OCI-LY7 (cell line): ENCODE results near the gene HTT. TPM values are rescaled to one million over a fixed set of nuclear protein-coding genes. Genes with fewer than 3 reads are reported as not detected.

ENCODE experiments used
- BruUV-seq: library from RNA; stranded (reverse); fragments of 400-500 nt; replicated peaks from 2 replicates; lab custom pipeline; 2021; lab: Mats Ljungman, UMichigan
- CTCF ChIA-PET: fragments of 300-600 bp; sonication (Branson Sonifier 250); formaldehyde crosslinking; loops from one replicate; lab custom pipeline; 2022; ENCODE audit warnings: antibody characterized with exemption; ENCODE audit not compliant: unreplicated experiment; lab: Charles Lee
- POLR2A ChIA-PET: fragments of 300-600 bp; sonication (Branson Sonifier 250); formaldehyde crosslinking; loops from one replicate; lab custom pipeline; 2022; ENCODE audit warnings: antibody characterized with exemption; lab: Charles Lee
- DNase-seq: peaks from one replicate; pipeline ENCODE4 v3.0.0-alpha.2; 2015; ENCODE audit warnings: low spot score
- H2AFZ ChIP-seq: fragments of 200-600 bp; sonication (generic), shearing (Covaris generic); 2 replicates; pipeline ENCODE4 v1.6.1; 2014; ENCODE audit warnings: mild to moderate bottlenecking, antibody characterized with exemption, low read length, moderate library complexity
- H3K27ac ChIP-seq: fragments of 200-600 bp; sonication (generic); 2 replicates; pipeline ENCODE4 v1.5.1; 2014; ENCODE audit warnings: mixed run types, low read depth, mild to moderate bottlenecking, moderate library complexity, low read length, inconsistent platforms; ENCODE audit not compliant: poor library complexity, severe bottlenecking
- H3K36me3 ChIP-seq: fragments of 200-600 bp; sonication (generic); 2 replicates; pipeline ENCODE4 v1.6.1; 2014; ENCODE audit warnings: mild to moderate bottlenecking, antibody characterized with exemption, low read length, moderate library complexity, mixed read lengths; ENCODE audit not compliant: insufficient read depth
- H3K4me1 ChIP-seq: fragments of 200-600 bp; sonication (generic); 2 replicates; pipeline ENCODE4 v1.5.1; 2014; ENCODE audit warnings: mild to moderate bottlenecking, low read length; ENCODE audit not compliant: insufficient read depth, poor library complexity, severe bottlenecking
- H3K4me2 ChIP-seq: fragments of 200-600 bp; sonication (generic); 2 replicates; pipeline ENCODE4 v1.6.1; 2014; ENCODE audit warnings: mild to moderate bottlenecking, low read length
- H3K4me3 ChIP-seq: fragments of 200-600 bp; sonication (generic); 2 replicates; pipeline ENCODE4 v1.5.1; 2014; ENCODE audit warnings: mild to moderate bottlenecking, low read depth, low read length; ENCODE audit not compliant: poor library complexity, severe bottlenecking
- H3K79me2 ChIP-seq: fragments of 200-600 bp; sonication (generic); 2 replicates; pipeline ENCODE4 v1.6.1; 2016; ENCODE audit warnings: low read depth, mild to moderate bottlenecking, low read length, moderate library complexity, mixed read lengths; ENCODE audit not compliant: insufficient read depth
- H3K9me2 ChIP-seq: fragments of 200-600 bp; sonication (generic); 2 replicates; pipeline ENCODE4 v1.6.1; 2016; ENCODE audit warnings: mild to moderate bottlenecking, low read length, mixed read lengths; ENCODE audit not compliant: insufficient read depth
- H3K9me3 ChIP-seq: fragments of 200-600 bp; sonication (generic); 2 replicates; pipeline ENCODE4 v1.6.1; 2014; ENCODE audit warnings: mild to moderate bottlenecking, mixed run types, low read length, mixed read lengths
- H4K20me1 ChIP-seq: fragments of 200-600 bp; sonication (generic); 2 replicates; pipeline ENCODE4 v1.6.1; 2014; ENCODE audit warnings: mild to moderate bottlenecking, antibody characterized with exemption, low read length, moderate library complexity, mixed read lengths; ENCODE audit not compliant: insufficient read depth
- CTCF ChIP-seq: fragments of 200-600 bp; sonication (generic); conservative IDR thresholded peaks from 2 replicates; pipeline ENCODE4 v1.5.1; 2014; ENCODE audit warnings: mild to moderate bottlenecking, antibody characterized with exemption, low read length, moderate library complexity, mixed read lengths
- EZH2phosphoT487 ChIP-seq: fragments of 200-600 bp; sonication (generic); IDR thresholded peaks from 2 replicates; pipeline ENCODE4 v1.6.1; 2018; ENCODE audit warnings: low read depth, borderline replicate concordance, mild to moderate bottlenecking, mixed run types, antibody characterized with exemption, low read length, moderate library complexity, mixed read lengths
- intact Hi-C: fragments of 100-400 bp; cut with micrococcal nuclease; formaldehyde crosslinking; loops from one replicate; pipeline ENCODE4 v1.10.0; 2022; ENCODE audit not compliant: unreplicated experiment
- total RNA-seq, 2 experiments: library from RNA; depleted of rRNA in 1 of 2; stranded (reverse); fragments of >200 nt in 1 of 2; shearing (Covaris generic) in 1 of 2; gene quantifications; 2 replicates each; pipeline ENCODE4 v1.2.3, GENCODE V29; 2014 to 2022

Gene HTT
- total RNA-seq, 2 experiments from 2014 or later = 36.4 to 91.3 TPM

GRCh38 chr4:3119464-3119863 lies 45.0 kb downstream of the HTT start:
- no peak overlapping the region for H3K4me3 ChIP-seq
- H3K79me2 ChIP-seq = no peaks in the 10 kb centered on the region
- intact Hi-C loops = no loop called here
- ChIA-PET POLR2A (no interaction called here), CTCF (no interaction called here)
- no peaks in the 10 kb centered on the region for H3K9me2 ChIP-seq
- BruUV-seq = no TSS peak
- no peak overlapping the region for H2AFZ ChIP-seq
- H3K4me1 ChIP-seq = no peaks in the 10 kb centered on the region
- no peak overlapping the region for H3K4me2 ChIP-seq
- DNase-seq = no peak
- no peaks in the 10 kb centered on the region for H3K9me3 ChIP-seq
- no peak overlapping the region for H3K27ac ChIP-seq
- TF ChIP-seq EZH2phosphoT487 = no peak
- no peak for TF ChIP-seq CTCF
- no peaks in the 10 kb centered on the region for H4K20me1 ChIP-seq
- peaks cover 94% of the 10 kb centered on the region for H3K36me3 ChIP-seq

GRCh38 chr4:3121110-3121509 lies 46.6 kb downstream of the HTT start:
- no peak overlapping the region for H2AFZ ChIP-seq
- ChIA-PET CTCF (interaction anchor here (0.6 kb wide), 1 partner anchor 15 kb away, joined by 3 read pairs; no protein-coding TSS in a partner anchor), POLR2A (no interaction called here)
- no peak overlapping the region for H3K27ac ChIP-seq
- no peak for DNase-seq
- H3K9me2 ChIP-seq = no peaks in the 10 kb centered on the region
- H3K9me3 ChIP-seq = no peaks in the 10 kb centered on the region
- intact Hi-C loops = no loop called here
- no peaks in the 10 kb centered on the region for H3K79me2 ChIP-seq
- no peak overlapping the region for H3K4me2 ChIP-seq
- no peak for TF ChIP-seq CTCF
- no peak for TF ChIP-seq EZH2phosphoT487
- no peaks in the 10 kb centered on the region for H4K20me1 ChIP-seq
- no peaks in the 10 kb centered on the region for H3K4me1 ChIP-seq
- H3K4me3 ChIP-seq = no peak overlapping the region
- BruUV-seq = no TSS peak
- peaks cover 91% of the 10 kb centered on the region for H3K36me3 ChIP-seq

- Histone ChIP-seq H2AFZ (no peak overlapping the region), H3K36me3 (peaks cover 89% of the 10 kb centered on the region), H4K20me1 (no peaks in the 10 kb centered on the region), H3K9me3 (no peaks in the 10 kb centered on the region), H3K79me2 (no peaks in the 10 kb centered on the region), H3K4me3 (no peak overlapping the region), H3K9me2 (no peaks in the 10 kb centered on the region), H3K27ac (no peak overlapping the region), H3K4me1 (no peaks in the 10 kb centered on the region), H3K4me2 (no peak overlapping the region)
- intact Hi-C loops = no loop called here
- DNase-seq = no peak
- ChIA-PET CTCF (interaction anchor here (0.6 kb wide), 1 partner anchor 15 kb away, joined by 3 read pairs; no protein-coding TSS in a partner anchor), POLR2A (interaction anchor here (0.6 kb wide), 2 partner anchors 25 to 31 kb away, joined by 3 to 4 read pairs; no protein-coding TSS in a partner anchor)
- BruUV-seq = no TSS peak
- TF ChIP-seq EZH2phosphoT487 (no peak), CTCF (no peak)
These were observed 47.1 kb downstream of the HTT start for GRCh38 chr4:3121596-3121995.
